C1 segment of cervical spinal cord (tissue), 14 donors: ENCODE results near the gene ABCG5.
A peak's percentile ranks its signal among the peaks of the same experiment; 100 is the strongest.

Experiments
- DNase-seq, 14 donors: peaks; one replicate each; lab custom pipeline; 2025; lab: John Stamatoyannopoulos, UW

The ABCG5 gene

DNA sequence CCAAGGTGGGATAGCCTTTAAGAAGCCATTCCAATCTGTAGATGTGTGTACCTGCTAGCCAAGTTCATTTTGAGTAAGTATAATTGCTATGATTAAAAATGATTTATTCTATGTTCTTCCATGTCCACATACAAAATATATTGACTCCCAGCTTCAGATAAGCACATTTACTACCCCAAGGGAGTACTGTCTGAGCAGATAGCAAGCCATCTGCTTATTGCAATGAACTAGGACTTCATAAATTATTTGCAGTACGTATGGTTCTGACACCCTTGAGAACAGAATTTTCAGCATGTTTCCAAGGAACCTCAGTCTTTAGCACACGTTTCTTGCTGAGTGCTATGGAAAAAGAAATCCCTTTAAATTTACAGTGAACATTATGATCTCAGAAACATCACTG is 28.2 kb downstream of the ABCG5 start:
- no peak for DNase-seq

DNA sequence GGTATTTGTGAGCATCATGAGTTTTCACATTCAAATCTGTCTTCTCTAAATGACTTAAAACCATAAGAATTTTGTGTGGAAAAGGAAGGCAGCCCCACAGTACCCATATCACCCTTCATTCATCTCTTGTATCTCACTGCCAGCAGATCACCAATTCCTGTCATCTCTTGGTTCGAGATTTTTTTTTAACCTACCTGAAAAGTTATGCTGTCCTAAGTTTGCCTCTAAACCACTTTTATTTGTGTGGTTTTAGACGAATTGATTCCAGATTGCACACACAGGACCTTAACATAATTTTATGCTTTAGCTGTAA is 32.0 kb downstream of the ABCG5 start:
- DNase-seq, result no peak

DNA sequence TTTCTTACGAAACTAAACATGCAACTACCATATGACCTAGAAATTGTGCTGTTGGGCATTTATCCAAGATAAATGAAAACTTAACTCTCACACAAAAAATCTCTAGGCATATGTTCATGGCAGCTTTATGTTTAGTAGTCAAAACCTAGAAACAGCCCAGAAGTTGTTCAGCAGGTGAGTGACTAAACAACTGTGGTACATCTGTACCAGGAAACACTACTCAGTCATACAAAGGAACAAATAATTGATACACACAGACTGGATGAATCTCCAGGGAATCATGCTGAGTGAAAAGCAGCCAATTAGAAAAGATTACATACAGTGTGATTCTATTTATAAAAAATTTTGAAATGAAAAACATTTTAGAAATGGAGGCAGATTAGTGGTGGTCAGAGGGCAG is 35.5 kb downstream of the ABCG5 start:
- DNase-seq, result no peak

DNA sequence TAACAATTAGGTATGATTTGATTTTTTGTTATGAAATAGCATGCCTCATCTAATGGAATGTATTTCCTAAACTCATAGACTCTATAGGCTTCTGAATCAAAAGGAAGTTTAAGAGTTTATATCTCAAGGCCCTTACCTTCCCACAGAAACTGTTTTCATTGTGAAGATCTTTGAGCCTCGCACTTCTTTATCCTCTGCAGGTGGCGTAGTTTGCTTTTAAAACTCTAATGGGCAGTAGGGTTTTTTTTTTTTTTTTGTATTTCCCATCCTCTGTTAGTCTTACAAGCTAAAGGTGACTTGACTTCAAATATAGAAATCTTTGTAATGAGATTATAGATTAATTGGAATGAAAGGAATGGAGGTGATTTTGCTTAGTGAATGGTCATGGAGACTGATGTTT is 36.5 kb downstream of the ABCG5 start:
- DNase-seq, result no peak

DNA sequence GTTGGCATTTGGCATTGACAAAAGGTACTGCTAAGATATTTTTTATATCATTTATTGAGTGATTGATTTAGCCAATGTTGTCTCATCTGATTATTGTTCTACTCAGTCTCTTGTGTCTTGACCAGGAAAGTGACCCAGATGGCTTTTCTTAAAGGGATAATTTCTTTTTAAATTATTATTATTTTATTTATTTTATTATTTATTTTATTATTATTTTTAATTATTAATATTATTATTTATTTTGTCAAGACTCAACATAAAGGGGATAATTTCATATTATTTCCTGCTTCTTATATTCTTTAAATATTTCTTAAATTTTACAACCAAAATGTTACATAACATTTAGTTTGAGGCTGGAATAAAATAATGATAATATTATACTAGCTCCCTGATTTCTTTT is 37.7 kb downstream of the ABCG5 start:
- no peak for DNase-seq

DNA sequence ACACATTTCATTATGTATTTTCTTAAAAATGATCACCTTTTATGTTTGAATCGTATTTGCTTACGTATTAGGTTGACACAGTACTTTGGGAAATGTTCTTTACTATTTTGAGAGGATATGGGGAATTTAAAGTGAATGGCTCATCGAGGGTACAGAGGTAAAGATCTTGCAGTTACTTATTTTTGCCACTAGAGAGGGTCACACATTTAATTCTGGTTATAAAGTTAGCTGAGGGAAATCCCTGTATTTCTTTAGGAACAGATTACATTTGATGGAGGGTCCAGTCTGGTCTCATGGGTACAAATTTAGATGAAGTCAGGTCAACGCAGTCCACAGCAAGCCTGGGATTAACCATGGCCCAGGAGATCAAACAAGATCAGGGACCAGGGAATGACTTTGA is 40.3 kb downstream of the ABCG5 start:
- no peak for DNase-seq

DNA sequence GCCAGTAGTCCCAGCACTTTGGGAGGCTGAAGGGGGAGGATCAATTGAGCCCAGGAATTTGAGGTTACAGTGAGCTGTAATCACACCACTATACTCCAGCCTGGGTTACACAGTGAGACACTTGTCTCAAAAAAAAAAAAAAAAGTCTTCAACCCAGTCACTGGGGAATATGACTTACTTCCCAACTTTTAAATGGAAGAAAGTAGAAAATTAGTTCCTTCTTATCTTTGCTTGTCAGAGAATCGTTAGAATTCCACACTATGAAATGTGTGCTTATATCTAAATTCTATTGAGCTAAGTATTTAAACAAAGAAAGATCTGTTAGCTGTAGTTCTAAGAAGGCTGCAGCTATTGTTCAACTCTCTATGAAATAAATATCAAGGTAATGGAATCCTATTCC is 42.4 kb downstream of the ABCG5 start:
- no peak for DNase-seq

DNA sequence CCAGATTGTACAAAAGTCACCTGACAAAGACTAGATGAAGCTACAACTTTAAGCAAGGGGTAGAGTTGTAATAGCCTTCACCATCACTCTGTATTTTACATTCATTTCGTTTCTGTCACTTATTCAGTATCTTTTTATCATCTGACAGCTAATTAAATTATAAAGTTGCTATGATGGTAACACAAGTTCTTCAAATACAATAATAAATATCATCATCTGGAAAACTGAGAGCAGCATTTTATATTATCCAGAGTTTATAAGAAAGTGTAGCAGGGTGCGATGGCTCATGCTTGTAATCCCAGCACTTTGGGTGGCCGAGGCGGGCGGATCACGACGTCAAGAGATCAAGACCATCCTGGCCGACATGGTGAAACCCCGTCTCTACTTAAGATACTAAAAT is 43.7 kb downstream of the ABCG5 start:
- DNase-seq, result no peak

DNA sequence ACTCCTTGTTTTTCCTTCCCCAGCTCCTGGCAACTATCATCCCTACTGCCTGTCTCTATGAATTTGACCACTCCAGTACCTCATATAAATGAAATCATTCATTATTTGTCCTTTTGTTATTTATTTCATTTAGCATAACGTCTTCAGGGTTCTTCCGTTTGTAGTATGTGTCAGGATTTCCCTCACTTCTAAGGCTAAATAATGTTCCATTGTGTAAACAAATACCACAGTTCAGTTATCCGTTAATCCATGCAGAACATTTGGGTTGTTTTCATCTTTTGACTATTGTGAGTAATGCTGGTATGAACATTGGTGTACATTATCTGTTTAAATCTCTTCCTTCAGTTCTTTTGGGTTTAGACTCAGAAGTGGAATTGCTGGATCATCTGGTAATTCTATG is 46.0 kb downstream of the ABCG5 start:
- no peak for DNase-seq

DNA sequence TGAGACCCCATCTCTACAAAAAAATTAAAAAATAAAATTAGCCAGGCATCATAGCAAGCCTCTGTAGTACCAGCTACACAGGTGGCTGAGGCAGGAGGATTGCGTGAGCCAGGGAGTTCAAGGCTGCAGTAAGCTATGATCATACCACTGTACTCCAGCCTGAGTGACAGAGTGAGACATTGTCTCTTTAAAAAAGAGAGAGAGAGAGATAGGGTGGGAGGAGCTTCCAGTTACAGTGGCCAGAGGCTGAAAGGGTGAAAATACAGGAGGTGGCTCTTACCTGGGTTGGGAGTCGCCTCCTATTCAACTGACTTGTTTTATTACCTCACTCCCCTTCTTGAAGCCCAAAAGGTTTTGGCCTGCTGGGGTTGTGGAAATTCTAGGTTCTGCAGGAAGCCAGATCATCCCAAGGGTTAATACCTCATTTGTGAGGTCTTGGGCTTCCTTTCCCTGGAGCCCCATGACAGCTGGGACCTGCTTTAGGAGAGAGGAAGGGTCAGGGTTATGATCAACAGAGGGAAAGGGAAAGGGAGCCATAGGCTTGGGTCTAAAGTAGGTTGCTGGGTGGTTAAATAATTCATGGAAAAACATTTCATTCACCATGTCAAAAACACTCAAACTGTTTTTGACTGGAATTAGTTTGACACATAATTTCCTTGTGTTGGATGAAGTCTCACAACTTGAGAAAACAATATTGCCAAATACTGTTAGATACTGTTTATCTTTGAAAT is 47.4 kb downstream of the ABCG5 start:
- DNase-seq, result no peak

DNA sequence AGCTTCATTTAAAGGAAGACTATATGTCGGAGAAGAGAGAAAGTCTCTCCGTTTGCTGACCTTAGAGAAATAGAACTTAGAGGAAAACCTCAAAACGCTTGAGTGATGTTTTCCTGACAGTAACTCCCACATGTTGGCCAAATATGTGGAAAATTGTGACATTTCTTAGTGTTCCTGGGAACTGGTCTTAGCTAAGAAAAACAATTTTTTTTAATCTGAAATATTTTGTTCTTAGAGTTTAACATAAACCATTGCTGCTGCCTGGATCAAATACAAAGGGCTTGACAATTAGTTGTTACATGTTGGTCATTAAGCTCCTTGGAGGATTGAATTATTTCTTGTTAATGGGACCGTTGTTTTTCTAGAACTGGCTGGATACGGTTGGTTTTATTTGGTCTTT is 48.5 kb downstream of the ABCG5 start:
- no peak for DNase-seq

DNA sequence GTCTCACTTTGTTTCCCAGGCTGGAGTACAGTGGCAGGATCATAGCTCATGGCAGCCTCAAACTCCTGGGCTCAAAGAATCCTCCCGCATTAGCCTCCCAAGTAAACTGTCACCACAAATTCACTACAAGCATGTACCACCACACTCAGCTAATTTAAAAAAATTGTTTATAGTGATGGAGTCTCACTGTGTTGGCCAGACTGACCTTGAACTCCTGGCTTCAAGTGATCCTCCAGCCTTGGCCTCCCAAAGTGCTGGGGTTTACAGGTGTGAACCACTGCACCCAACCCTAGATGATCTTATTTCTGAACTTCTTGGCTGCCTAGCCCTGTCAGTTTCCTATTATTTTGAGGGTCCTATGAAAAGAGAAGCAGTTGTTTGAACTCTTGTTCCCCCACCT is 50.0 kb downstream of the ABCG5 start:
- no peak for DNase-seq

DNA sequence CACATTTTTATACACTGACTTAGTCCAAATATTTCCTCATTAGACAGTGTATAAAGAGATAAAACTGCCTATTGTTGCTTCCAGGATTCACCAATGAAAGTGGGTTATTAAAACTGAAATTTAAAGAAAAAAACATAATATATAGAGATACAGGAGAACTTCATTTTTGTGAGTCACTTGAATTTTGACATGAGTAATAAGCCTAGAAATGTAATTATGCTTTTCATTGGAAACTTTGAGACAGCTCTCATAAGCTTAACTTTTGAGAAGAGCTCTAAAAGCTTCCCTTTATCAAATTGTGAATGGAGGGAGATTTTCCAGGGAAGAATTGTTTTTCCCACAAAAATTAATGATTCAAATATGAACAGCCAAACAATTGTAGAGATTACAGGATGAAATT is 50.7 kb downstream of the ABCG5 start:
- no peak for DNase-seq

DNA sequence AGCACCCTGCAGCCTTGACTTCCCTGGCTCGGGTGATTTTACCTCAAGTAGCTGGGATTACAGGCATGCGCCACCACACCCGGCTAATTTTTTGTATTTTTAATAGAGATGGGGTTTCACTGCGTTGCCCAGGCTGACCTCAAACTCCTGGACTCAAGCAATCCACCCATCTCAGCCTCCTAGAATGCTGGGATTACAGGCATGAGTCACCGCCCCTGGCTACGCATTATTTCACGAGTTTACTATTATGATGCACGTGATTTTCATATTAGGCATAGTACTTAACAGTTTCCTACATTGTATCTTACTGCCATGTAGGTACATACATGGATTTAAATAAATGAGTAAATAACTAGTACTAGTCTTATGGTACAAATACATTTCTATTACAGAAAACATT is 60.4 kb downstream of the ABCG5 start:
- DNase-seq, result no peak

DNA sequence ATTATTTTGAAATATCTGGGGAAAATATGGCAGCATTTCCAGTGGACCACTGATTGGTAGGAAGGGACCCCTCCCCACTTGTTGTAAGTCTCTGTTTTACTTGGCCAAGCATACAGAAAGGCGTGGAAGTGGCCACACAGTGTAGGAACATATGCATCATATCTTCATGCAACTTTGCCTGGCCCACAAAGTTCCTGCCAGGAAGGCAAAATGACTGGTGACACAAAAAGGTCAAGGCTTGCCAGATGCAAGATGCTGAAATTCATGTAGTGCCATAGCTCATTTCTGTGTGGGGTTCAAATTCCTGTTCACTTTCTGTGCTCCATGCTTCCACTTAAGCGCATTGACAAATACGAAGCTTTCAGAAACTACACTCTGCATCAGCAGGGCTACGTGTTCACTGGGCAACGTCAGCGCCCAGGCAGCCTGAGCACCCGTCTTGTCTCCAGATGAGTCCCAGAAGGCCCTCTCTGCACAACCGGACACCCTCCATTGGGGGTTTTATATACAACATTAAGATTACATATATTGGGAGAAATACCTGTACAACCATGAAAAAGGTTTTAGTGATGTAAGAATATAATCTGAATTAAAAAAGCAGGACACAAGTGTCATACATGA is 61.2 kb downstream of the ABCG5 start:
- no peak for DNase-seq

DNA sequence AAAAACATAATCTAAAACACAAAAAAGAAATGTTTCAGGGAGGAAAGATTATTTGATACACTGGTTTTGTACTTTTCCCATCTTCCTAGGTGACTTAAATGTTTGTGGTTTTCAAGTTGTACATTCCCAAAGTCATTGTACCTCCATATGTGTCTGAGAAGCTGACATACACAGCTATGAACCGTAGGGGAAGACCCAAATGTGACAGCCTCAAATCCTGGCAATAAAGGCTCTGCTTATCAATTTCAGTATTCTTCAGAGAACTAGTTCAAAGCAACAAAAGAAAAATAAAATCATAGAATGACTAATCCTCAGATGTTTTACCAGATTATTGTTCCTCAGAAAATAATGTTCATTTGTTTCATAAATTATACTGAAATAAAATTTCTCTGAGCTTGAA is 62.3 kb downstream of the ABCG5 start:
- no peak for DNase-seq

DNA sequence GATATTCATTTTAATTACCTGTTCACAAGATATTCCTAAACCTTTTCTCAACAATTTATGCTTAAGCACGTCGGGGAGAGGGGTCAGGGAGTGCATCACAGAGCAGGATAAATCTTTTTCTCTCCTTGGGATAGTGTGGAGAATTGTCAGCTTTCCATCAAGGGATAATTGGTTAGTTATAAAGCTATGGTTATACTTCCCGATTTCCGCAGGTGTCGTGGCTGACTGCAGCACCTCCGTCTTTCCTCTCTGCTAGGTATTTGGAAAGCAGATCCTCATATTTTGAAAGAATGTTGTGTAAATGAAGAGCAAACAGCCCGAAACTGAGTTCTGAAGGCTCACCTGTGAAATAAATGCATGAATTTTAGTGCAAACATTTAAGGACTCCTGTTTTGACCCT is 64.0 kb downstream of the ABCG5 start:
- DNase-seq, result no peak

DNA sequence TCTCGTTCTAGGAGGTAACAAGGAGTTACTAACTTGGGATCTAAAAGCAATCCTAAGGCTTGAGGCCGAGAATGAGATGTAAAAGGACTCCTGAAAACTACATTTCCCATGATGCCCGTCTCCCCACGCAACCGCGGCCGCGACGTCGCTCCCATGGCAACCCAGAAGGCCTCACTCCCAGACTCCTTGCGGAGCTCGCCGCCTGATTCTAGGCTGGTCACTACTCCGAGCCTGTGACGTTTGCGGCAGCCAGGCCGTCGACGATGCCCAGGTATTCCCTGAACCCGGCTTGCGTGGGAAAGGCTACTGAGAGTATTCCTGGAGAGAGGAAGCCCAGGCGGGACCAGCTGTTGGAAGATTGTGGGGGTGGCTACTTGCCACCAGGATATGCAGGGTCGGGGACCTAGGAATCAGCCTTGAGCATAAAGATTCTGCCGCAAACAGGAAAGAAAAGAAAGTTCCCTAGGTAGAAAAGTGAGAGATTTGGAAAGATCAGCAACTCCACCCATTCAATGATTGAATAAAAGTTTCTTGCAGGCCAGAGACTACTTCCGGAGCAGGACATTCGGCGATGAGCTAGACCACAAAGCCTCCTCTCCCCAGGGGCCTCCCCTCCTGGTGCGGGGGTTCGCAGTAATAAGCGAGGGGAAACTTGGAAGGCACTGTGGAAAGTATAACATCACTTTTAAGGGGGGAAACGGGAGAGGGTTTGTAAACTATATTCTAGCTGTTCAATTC is 64.6 kb downstream of the ABCG5 start, which contains the start of gene DYNC2LI1:
Gene DYNC2LI1, plus strand, starts transcription at position 164 of the 738 bp plus-strand sequence. Its CDS starts 100 bp downstream, at position 264.
- DNase-seq, result peak in 13 of 14 donors; percentile 12 to 90 (median 77)

DNA sequence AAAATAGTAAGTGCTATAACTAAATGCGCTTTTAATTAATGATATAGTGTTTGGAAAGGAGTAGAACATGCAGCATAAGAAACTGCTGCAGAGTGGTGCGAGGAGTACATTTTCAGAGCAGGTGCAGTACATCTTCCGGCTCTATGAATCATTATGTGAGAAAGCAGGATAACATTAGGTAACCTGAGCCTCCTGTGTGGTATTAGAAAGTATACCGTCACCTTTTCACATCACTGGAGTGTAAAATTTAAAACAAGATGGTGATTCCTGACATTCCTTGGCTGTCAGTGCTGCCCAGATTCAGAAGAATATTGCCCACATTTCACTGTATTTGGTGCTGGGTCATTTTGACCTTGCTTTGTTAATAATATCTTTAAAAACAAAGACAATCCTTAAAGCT is 72.6 kb downstream of the ABCG5 start:
- DNase-seq, result no peak

DNA sequence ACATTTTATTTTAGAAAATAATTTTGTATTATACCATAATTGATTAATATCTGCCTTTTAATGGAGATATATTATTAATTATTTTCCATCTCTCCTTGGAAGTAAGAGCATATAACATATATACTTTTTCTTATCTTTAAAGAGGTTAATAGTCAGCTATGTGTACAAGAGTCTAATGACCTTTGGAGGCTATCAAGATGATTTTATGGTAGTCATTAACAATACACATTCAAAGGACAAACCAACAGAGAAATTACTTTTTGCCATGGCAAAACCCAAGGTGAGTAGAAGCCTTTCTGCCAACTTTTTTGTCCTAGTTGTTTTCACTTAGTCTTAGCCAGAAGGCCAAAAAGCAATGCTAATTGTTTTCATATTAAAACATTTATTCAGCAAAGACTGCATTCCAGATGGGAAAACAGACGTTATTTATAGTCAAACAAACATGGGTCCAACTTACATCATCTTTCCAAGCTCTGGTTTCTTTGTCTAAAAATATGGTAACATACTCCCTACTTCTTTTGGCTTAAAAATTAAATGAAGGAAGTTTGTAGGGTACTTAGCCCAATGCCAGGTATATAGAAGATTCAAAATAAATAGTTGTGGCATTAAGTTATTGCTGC is 74.4 kb downstream of the ABCG5 start:
- DNase-seq, result no peak

DNA sequence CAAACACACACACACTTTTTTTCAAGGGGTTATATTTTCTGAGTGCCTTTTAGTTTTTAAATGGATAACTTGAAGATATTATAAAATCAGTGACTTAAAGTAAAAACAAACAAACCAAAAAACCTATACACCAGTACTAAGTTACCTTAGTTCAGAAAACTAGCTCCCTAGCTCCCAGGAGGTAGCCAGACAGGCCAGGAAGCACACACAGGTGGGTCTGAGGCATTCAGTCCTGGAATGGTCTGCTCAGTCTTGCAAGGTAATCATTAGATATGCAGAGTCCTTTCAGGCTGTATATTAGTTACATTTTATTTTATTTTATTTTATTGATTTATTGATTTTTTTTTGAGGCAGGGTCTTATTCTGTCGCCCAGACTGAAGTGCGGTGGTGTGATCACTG is 75.5 kb downstream of the ABCG5 start:
- no peak for DNase-seq
